Body of pancreas (tissue), 4 donors: ENCODE measurements around the gene FBLL1.

Experiments
- CTCF ChIP-seq, 7 experiments: fragments of 450-650 bp in 4 of 7; fragments of 200-600 bp in 3 of 7; sonication (generic) in 3 of 7; IDR thresholded peaks; one replicate each; pipeline ENCODE4 v1.5.1; 2016 to 2019; ENCODE audit warnings: antibody characterized with exemption in 7 of 7
- POLR2A ChIP-seq, 3 donors: fragments of 450-650 bp; IDR thresholded peaks; one replicate each; pipeline ENCODE4 v1.6.1; 2016; ENCODE audit warnings: antibody characterized with exemption in 3 of 3, mild to moderate bottlenecking in 2 of 3

GRCh38 chr5:168563959-168564358 lies 34.9 kb downstream of the FBLL1 start:
- no peak for TF ChIP-seq CTCF (IDR thresholded peaks at IDR 0.05)
- no peak for TF ChIP-seq POLR2A (IDR thresholded peaks at IDR 0.05)
